IPS-NIHi11 (cell line): ENCODE results near the gene ZCCHC18.

Source experiments
- DNase-seq: peaks from one replicate; pipeline ENCODE4 v3.0.0; 2012; ENCODE audit warnings: mixed read lengths, low spot score

The ZCCHC18 gene

DNA sequence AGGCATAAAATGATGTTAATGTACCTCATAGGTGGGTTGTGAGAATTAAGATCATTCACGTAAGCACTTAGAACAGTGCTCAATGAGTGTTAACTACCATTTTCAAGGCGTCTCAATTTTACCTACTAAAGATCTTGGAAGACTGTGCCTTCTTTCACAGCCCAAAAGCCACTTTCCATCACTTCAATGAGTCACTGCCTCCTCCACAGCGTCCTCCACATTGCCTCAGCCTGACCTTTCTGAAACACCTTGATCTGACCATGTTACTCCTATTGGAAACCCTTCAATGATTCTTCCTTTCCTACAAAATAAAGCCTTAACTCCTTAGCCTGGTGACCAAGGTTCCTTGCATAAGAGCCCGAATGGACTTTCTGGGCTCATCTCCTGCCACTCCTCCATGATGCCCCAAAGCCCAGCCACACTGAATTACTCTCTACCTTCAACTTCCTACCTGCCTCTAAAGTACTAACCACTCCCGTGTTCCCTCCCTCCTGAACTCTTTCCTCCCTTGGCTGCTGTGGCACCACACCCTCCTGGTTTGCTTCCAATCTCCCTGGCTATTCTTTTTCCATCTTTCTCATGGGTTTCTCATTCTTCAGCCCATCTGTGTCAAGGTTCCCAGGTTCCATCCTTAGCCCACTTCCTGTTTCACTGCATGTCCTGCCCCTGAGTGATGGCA, 22.4 kb downstream of the ZCCHC18 start:
- no peak for DNase-seq

DNA sequence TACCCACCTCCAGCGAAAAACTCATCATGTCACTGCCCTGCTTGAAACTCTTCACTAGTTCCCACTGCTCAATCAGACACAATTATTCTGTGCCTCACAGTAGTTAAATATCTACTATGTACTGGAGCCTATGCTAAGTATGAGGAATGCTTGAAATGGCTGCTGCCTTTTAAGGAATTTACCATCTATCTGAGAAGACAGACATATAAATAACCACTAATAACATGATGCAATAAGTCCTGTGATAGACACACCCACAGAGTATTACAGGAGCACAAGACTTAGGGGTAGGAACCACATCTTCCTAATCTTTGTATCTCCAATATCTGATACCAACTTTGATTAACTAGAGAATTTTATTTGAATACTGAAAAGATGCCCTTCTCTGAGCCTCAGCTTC, 23.4 kb downstream of the ZCCHC18 start:
- DNase-seq, result no peak

DNA sequence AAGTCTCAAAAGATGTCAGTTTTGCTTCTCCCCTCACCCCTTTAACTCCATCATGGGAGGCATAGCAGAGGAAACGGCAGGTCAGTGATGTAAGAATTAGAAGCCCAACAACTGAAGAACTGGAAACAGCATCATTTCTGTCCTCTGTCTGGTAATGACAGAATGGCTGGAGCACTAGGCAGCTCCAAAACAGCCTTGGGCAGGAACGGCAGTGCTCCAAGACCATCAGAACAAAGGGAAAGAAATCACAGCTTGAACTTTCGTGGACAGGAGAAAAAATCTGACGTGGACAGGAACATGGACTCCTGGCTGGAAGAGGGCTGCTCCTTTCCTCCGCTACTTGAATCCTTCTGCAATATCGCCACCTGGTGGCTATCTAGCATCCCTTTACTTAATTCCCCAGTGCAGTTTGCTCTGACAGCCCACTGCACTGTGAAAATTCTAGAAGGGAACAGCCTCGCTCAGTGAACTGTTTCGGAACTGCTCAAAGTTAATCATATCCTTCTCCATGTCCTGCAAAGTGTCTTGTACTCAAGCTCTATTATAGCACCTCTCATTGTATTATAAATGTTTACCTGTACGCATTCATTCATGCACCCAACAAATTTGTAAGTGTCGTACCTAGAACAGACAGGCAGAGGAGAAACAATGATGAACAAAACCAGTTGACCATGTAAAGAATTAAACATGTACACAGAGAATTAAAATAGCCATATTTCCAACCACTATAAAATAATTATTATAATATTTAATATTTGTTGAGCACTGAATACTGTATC, 24.1 kb downstream of the ZCCHC18 start:
- DNase-seq, result peak; percentile 69

DNA sequence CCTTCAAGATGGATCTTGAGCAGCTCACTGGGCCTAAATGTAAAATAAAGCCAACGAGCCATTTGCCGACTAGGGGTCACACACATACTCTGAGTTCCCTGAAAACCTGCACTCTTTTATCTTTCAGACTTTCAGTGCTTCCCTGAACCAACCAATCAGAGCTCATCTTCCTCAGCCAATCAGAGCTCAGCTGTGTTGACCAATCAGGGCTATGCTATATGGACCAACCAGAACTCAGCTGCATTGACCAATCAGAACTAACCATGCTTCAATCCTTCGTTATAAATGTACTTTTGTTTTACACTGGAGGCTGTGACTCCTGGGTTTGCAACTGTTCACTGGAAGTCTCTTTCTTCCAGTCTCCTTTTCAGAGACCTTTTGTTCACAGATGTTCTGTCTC, 25.2 kb downstream of the ZCCHC18 start:
- DNase-seq, result no peak

DNA sequence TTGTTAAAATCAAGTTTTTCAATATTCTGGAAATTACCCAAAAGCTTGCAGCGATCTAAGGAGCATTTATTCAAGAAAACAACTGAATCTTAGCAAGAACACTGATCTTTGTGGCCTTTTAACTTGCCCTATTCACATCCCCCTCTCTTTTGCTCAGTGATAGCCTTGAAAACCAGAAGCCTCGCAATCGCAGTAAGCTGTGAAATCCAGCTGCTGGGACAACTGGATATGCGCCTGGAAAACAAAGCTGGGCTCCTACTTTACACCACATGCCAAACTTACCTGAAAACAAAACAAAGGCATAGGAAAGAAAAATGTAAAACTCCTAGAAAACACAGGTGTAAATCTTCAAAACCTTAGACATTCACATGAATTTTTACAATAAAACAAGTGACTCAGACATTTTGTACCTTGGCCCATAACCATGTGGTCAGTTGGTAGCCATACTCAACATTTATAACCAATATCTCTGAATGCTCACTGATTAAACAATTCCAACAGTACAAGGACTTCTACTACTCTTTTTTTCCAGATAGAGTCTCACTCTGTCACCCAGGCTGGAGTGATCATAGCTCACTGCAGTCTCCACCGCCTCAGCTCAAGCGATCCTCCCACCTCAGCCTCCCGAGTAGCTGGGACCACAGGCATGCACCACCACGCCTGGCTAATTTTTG, 28.9 kb downstream of the ZCCHC18 start:
- no peak for DNase-seq

DNA sequence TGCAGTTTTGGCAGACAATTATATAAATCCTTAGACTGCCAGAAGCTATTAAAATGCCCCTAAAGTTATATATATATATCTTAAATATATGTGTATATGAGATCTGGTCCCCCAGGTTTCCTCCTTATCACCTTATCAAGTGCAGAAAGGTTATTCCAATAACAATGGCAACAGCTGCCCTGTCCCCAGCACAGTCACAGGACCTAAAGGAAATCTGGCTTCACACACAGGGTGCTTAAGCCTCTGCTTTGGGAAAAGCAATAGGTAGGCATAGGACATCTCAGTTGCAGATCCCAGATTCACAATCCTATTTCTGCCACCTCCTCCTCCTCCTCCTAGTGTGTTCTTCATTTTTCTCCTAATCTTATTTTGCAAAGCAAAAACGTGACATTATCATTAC, 38.7 kb downstream of the ZCCHC18 start:
- DNase-seq, result no peak

DNA sequence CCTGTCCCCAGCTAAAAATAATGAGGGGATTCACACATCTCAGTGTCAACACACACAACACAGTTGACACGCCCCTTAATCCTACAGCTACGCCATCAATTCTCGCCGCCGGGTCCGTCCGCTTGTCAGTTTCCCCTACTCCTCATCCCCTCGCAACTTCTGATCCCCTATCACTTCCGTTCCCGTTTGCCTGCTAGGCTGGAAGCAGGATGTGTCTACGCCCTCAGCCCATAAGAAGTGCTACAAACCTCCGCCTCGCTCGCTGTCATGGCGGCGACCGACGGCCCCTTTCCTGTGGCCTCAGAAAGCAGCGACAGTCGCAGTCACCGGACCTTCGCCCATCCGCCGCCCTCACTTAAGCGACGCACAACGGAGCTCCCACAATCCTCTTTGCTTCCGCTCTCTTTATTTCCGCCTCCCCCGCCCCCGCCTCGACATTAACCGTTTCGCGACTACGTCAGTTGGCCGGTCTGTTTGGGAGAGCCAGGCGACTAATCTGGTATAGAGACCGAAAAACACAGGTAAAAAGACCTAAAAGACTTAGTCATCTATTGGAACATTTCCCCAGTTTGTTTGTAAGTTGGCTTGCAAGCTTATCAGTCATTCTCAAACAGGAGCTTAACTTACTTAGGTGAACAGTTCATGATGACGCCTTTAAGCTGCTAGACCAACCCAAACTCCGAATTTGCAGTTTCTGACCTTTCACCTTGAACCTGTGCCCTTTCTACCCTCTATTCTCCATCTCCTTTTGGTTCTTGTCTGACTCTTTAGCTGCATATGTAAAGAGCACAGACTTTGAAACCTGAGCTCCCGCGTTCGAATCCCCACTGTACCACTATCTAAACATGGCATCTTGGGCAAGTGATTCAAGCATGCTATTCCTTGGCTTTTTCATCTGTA, 44.6 kb downstream of the ZCCHC18 start, which contains the start of gene SLC25A53:
SLC25A53 (minus strand) TSS at position 380 of the 900 bp plus-strand sequence. CDS start 51,752 bp downstream, outside the sequence.
- DNase-seq, result peak; percentile 65
